WI38 (cell line): ENCODE data around the gene ZNF710.

Experiments
- H3K4me3 ChIP-seq: 2 replicates; pipeline ENCODE4 v1.5.1; 2011; ENCODE audit warnings: low read depth, mild to moderate bottlenecking, control low read depth, low read length
- TF ChIP-seq, protein P1 (sequence below): IDR thresholded peaks from 2 replicates; pipeline ENCODE4 v1.5.1; 2012; ENCODE audit warnings: low read depth, mild to moderate bottlenecking, control low read depth, low read length

The ZNF710 gene

DNA sequence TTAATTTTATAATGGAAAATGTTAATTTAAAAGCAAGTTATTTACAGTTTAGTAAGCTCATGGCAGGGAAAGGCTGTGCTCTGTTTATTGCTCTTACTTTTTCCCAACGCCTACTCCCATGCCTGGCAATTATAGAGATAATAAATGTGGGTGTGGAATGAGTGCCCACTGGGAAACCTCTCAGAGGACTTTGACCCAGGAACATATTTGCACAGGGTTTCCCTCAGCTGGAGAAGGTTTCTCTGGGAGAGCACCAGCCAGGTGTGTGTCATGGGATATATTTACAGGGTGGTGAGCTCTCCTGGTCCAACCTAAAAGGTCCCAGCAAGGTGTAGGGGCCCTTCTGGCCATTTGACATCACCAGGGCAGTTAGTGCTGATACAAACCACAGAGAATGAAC, 27.9 kb downstream of the ZNF710 start:
- no peak overlapping the region for H3K4me3 ChIP-seq
- TF ChIP-seq, protein P1, sequence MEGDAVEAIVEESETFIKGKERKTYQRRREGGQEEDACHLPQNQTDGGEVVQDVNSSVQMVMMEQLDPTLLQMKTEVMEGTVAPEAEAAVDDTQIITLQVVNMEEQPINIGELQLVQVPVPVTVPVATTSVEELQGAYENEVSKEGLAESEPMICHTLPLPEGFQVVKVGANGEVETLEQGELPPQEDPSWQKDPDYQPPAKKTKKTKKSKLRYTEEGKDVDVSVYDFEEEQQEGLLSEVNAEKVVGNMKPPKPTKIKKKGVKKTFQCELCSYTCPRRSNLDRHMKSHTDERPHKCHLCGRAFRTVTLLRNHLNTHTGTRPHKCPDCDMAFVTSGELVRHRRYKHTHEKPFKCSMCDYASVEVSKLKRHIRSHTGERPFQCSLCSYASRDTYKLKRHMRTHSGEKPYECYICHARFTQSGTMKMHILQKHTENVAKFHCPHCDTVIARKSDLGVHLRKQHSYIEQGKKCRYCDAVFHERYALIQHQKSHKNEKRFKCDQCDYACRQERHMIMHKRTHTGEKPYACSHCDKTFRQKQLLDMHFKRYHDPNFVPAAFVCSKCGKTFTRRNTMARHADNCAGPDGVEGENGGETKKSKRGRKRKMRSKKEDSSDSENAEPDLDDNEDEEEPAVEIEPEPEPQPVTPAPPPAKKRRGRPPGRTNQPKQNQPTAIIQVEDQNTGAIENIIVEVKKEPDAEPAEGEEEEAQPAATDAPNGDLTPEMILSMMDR: no peak

- TF ChIP-seq, protein P1: no peak
- no peak overlapping the region for H3K4me3 ChIP-seq
These were observed 29.3 kb downstream of the ZNF710 start for GRCh38 chr15:90030376-90030775.

DNA sequence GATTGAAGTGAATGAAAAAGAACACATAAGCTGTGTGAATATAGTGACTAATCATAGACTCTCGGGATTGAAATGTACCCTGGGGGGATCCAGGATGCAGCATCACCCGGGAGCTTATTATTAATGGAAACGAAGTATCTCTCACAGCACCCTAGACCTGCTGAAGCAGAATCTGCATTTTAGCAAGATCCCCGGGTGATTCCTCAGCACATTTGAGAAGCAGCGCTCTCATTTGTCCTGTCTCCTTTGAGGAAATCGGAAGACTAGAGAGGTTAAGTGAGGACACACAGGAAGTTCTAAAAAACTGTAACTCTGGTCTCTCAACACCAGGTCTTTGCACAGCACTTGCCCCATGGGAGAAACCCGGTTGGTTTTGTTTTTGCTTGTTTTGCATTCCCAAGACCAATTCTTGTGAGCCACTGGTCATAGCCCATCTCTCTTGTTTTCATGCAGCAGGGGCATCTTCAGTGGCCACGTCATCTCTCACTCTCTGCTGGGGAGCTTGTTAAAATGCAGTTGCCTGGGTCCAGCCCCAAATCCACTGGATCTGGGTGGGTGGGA, 30.2 kb downstream of the ZNF710 start:
- TF ChIP-seq, protein P1: no peak
- H3K4me3 ChIP-seq: no peak overlapping the region

DNA sequence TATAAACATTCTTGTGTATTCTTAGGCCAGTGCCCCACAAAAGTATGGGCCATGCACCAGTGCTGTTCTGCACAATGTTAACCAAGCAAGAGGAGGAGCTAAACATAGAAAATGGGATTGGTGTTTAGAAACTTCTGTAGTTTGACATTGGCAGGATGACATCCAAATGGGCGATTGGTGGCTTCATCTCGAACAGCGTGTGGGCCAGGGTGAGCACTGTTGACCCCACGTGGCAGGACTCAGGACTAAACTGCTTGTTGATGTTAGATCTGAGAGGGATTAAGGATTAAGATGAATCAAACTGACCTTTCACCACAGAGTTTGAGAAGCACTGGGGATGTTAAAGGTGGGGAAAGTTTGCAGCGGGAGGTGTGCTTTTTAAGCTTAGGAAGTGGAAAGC, 31.9 kb downstream of the ZNF710 start:
- no peak overlapping the region for H3K4me3 ChIP-seq
- TF ChIP-seq, protein P1: no peak

DNA sequence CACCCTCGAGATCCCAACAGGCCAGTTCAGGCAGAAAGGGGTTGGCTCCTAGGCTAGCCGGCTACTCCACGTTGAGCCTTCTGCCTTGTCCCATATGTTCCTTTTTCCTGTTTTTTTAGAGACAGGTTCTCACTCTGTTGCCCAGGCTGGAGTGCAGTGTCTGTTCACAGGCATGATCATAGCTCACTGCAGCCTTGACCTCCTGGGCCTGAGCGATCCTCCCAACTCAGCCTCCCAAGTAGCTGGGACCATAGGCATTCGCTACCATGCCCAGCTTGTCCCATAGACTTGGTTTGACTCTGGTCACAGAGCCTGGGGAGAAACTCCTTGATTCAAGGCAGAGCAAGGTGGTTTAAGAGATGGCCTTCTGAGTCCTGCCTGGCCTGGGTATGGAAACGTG, 32.3 kb downstream of the ZNF710 start:
- H3K4me3 ChIP-seq: no peak overlapping the region
- TF ChIP-seq, protein P1: no peak

- TF ChIP-seq, protein P1: no peak
- no peak overlapping the region for H3K4me3 ChIP-seq
These were observed 34.1 kb downstream of the ZNF710 start for GRCh38 chr15:90035095-90035839.

DNA sequence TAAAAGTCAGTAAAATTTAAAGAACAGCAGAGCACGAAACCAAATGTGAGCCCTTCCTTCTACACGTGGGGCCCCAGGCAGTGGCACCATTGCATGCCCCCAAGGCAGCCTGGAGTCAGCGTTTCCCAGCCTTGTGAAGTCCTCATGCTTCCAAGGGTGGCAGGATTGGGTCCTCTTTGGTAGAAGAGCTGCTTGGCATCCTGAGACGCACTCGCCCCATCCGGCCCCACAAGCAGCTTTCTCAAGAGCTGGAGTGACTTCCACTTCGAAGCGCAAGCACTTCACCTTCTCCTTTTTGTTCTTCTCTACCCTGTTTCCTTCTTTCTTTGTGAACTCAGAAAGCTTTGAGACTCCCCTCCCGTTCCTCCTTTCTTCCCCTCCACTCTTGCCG, 34.7 kb downstream of the ZNF710 start:
- H3K4me3 ChIP-seq: no peak overlapping the region
- TF ChIP-seq, protein P1: no peak
